NCI-H2171 (cell line): ENCODE results near the gene GOLGA3.
A peak's percentile ranks its signal among the peaks of the same experiment; 100 is the strongest.

ENCODE experiments used
- DNase-seq: peaks from one replicate; lab custom pipeline; 2025; lab: John Stamatoyannopoulos, UW

Gene GOLGA3

DNA sequence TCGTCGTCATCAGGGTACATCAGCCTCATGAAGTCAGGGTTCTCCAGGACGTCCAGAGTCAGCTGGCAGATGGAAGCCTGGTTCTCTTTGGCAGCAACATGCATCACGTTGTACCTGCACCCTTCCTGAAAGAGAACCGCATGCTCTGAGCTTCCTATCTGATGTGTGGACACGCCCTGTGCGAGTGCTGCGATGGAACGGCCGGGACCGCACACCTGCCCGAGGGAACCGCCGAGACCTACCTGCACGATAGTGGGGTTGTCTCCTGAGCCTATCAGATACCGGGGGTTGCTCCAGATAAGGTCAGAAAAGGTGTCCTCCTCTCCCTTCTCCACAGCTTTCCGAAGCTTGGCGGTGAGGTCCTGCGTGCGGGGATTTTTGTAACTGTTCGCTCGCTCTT is 80.8 kb downstream of the GOLGA3 start:
- no peak for DNase-seq

DNA sequence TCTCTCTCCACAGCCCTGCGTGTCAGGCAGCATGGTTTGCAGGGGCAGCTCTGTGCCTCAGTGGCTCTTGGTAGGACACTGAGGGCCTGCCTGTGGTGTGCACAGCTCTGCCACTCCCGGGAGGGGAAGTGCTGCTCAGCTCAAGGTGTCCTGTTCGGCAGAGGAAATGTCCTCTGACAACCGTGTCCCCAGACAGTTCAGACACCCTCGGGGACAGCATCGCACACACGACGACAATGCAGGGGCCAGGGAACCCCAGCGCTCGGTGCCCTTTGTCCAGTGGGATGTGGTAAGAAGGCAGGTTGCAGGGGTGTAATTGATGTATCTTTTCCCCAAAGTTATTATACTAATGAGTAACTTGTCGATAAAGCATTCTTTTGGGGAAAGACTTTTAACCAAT is 81.3 kb downstream of the GOLGA3 start:
- DNase-seq: no peak

DNA sequence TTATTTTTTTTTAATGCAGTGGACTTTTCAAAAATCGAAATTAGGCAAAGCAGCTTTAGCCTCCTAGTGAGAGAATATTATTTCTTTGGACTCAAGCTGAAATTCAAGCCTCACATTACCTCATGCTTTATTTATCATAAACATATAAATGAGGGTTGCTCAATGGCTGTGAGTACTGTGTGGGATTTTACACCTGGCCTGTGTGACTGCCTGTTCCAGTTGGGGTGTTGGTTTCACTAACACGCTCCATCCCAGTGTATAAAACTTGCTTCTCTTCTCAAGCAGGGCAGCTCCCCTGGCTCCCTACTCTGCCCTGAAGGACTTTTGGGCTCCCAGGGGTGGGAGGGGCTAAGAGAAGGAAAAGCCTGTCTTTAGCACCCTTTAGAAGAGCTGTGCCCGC is 82.1 kb downstream of the GOLGA3 start:
- no peak for DNase-seq

DNA sequence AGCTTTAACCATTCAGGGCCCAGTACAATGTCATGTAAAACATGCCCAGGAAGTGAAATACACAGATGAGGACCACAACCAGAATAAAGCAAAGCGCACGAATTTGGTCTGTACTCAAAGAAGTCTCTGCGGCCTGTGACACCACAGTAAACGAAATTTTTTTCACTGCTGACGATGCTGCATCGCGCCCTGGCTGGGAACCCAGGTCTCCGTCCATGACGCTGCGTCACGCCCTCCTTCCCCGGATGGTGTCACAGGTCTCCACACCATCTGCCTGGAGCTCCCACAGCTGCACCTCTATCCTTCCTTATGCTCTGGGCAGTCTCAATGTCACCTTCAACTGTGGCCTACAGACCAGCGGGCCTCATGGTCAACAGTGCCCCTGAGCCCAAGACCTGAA is 84.8 kb downstream of the GOLGA3 start:
- DNase-seq: no peak

DNA sequence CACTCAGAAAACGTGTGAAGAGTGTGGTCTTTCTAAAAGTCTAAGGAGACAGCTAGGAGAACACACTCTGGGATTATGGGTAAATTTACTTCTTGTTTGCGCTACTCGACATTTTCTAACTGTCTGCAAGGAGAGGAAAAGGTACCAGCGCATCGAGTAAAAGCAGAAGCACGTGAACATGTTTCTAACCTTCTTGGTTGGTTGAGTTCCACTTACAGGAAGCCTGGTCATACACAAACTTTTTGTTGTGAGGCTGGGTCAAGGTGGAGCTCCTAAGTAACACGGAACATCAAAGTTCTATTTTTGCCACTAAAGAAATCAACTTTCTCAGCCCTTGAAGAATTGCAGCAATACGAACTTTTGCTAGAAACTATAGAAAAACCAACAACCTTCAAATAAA is 87.0 kb downstream of the GOLGA3 start:
- no peak for DNase-seq

DNA sequence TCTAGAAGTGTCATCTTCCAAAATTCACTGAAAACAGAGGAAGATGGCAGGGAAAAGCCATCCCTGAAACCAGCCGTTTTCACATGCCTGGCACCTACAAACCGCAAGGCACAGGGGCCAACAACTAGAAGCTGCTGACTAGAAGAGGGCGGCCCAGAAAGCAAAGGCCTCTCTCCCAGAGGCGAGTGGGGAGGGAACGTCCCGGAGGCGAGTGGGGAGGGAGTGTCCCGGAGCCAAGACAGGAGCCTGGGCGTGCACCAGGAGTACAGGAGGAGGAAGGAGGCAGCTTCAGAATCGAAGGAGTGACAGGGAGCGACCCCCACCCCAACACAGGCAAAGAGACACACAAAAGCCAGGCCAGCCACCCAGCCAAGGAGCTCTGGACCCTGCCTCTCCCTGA is 88.0 kb downstream of the GOLGA3 start:
- DNase-seq: no peak

DNA sequence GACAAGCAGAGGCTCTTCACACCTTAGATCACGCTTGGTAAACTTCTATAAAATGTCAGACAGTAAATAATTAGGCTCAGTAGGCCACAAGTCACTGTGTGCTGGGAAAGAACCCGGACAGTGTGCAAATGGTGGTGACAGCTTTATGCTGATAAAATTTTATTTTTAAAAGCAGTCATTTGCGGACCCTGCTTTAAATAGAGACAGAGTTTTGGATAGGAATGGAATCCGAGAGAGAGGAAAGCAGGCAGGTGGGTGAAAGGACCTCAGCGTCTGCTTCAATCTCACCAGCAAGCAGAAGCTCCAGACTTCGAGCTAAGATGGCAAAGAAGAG is 88.4 kb downstream of the GOLGA3 start:
- DNase-seq: no peak

DNA sequence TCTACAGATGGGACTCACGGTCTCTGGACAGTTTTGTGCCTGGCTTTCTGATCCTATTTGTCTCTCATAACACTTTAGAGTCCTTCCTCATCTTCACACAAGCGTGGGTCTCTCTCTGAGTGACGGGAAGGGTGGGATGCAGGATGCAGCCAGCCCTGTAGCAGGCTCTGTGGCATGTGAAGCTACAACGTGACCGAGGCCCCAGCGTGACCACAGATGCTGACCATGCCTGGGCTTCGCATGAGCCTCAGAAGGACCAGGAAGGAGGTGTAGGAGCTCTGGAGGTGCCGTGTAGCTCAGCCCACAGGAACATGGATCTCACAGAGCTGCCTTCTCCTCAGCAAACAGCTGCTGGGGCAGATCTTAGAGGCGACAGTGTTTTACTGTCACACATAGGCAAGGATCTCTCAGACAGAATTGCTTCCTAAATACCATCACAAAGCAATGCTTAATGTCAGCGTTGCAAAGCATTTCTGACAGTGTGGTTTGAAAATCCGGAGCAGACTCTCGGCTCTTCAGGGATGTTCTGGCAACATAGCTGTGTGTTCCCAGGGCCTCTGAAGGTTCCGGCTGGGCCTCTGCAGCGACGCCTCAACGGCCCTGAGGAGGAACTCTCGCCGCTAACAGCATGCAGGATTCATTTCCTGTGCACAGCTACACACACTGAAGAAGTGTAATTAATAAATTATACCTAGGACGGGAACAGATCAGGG is 88.9 kb downstream of the GOLGA3 start:
- DNase-seq: no peak

DNA sequence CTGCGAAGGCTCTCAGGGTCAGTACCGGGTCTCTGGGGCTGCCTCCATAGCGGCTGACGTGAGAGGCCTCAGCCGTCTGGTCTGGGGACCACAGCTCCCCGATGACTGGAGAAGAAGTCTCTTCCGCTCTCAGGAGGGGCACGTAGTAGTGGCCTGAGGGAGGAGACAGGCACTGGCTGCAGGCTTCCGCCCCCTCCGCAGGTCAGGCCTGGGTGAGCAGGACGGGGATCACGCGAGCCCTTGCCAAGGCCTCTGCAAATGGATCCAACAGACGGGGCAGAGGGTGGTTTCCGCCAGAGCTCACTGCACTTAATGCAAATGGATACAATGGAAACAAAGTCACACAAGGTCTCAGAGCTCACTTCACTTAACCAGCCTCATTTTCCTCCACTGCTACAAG is 91.8 kb downstream of the GOLGA3 start:
- DNase-seq: no peak

DNA sequence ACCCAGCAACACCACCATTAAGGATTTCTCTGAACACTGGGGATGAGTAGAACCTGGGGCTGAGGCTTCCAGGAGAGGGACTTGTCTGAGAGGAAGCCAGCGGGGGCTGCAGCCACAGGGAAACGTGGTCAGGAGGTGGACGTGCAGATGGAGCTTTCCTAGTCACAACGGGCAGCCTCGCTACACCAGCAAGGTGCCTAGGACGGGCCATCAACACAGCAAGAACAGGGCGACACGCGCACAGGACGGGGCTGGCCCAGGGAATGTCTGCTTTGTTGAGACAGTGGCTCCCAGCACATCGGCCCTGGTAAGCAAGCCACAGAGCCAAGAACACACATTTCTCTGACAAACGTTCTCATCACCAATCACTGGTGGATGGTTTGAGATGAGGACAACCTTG is 92.3 kb downstream of the GOLGA3 start:
- DNase-seq: no peak

DNA sequence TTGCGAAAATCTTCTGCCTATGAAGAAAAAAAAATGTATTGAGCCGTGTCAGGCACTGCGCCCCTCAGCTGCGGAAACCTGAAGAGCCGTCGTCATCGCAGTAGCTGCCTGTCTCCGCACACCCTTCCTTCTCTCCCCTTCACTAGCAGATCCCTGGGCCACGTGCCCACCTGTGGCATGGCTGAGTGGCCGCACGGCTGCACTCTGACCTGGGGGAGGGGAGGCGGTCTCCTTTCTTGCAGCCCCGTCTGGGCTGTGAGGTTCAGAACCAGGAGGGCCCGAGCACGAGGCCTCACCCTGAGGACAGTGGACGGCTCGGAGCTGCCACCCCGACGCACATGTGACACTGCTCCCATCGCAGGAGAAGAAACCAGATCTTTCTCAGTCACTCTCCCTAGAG is 93.2 kb downstream of the GOLGA3 start:
- no peak for DNase-seq

DNA sequence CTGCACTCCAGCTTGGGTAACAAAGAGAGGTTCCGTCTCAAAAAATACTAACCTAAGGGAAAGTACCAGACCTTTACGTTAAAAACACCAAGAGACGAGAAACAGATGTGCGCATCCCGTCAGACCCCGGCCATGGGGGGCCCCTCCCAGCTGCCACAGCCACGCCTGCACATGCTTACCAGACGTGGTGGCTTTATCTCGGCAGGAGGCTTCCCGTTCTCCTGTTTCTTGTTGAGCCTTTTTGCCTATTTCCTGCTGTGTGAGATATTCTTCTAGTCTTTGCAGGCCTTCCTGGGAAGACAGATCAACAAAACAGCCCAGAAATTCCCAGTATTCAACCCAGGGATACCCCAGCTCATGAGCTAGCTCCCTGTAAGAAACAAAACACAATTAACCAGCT is 94.5 kb downstream of the GOLGA3 start:
- no peak for DNase-seq

DNA sequence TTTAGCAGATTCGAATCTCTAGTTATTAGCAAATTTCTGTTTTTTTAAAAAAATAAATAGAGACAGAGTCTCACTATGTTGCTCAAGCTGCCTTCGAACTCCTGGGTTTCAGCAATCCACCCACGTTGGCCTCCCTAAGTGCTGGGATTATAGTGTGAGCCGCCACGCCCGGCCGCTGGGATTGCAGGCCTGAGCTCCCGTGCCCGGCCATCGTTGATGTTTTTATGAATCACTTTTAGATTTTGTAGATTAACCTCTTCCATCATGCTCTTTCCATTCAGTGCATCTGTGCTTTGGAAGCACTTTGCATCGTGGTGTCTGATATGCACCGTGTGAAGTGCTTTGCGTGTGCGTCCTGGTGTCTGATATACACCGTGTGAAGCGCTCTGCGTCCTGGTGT is 97.1 kb downstream of the GOLGA3 start:
- no peak for DNase-seq

DNA sequence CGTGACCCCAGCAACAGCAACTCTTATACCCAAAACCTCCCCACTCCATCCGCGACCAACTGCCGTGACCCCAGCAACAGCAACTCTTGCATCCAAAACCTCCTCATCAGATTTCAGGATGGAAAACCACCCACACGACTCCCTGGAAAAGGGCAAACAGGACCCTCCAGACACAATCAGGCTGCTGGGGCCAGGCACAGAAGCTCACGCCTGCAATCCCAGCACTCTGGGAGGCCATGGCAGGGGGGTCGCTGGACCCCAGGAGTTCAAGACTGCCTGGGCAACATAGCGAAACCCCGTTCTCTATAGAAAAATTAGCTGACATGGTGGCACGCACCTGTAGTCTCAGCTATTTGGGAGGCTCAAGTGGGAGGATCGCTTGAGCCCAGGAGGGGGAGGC is 98.3 kb downstream of the GOLGA3 start:
- no peak for DNase-seq

DNA sequence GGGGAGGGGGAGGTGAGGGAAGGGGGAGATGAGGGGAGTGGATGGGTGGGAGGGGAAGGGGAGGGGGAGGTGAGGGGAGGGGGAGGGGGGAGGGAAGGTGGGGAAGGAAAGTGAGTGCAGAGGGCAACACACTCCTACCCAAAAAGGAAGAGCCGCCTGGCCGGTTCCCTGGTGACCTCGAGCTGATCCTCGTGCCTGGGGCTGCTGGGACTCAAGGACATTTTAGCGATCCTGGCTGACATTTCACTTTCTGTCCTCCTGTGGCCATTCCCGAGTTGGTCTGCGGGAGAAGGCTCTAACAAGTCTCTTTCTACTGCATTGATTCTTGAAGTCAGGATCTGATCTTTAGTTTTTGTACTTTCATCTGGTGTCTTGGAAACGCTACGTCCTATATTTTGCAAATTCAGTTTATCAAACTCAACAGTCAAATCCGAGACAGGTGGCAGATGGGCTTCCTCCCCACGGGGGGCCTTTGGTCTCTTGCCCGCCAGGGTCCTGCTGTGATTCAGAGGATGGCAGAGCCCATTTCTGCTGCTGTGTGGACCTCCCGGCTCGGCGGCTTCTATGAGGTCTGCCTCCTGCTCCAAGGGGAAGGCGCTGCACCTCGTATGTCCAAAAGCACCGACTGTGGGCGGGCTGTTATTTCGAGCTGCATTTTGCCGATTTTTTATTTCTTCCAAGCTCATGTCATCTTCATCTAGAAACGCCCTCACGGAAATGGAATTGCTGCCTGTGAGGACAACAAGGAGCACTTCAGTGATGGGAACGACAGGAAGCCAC is 98.9 kb downstream of the GOLGA3 start:
- DNase-seq: peak; percentile 31

DNA sequence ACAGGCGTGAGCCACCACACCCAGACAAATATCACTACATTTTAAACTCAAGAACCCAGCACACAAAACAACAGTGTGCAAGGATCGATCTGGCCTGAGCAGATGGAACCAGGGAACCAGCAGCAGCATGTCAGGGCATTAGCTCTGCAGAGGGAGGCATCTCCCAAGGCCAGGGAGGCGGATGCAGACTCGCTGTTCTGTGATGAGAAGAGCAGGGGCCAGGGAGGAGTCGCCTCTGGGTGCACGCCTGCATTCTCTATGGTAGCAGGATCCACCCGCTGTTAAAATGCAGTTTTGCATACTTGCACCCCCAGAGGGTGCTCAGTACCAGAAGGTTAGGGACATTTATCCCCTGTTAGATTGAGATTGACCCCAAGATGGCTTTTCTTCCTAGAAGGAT is 100.2 kb downstream of the GOLGA3 start:
- no peak for DNase-seq

DNA sequence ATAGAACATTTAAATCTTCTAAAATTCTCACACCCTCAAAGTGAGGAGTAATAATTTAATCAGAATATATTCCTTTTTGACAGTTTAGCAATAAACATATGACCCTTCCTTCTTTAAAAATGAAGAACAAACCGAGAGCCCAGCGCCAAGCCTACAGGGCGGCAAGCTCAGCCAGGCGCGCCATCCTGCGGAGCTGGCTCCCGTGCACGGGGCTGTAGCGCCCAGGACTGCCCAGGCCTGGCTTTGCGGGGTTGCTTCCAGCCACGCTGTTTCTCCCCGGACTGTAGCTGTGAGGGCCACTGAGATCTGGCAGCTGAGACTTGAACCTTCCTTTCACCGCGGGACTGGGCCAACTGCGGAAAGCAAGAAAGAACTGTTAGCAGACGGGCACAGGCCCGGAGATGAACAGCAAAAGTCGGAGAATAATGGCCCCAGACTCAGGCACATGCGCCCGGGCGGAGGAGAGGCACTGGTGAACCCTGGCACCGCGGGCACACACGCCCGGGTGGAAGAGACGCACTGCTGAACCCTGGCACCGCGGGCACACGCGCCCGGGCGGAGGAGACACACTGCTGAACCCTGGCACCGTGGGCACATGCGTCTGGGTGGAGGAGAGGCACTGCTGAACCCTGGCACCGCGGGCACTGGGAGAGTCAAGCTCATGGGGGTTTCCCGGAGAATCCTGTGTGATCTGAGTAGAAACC is 101.4 kb downstream of the GOLGA3 start:
- DNase-seq: no peak

DNA sequence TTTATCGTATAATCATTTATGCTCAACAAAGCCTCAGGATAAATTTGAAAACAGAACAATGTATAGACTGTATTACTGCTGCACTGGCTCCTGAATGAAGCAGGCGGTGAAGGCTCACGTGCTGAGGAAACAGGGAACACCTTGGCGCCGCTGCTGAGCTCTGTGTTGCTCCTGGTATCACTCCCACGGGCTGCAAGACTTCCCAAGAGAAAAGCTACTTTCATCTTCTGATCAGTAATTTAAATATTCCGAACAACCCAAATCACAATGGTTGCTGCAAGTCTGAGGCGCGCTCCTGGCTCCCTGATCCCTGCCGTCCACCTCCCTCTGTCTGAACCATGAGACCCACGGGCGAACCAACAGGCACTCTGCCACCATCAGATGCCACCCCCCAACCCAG is 102.3 kb downstream of the GOLGA3 start:
- DNase-seq: no peak

DNA sequence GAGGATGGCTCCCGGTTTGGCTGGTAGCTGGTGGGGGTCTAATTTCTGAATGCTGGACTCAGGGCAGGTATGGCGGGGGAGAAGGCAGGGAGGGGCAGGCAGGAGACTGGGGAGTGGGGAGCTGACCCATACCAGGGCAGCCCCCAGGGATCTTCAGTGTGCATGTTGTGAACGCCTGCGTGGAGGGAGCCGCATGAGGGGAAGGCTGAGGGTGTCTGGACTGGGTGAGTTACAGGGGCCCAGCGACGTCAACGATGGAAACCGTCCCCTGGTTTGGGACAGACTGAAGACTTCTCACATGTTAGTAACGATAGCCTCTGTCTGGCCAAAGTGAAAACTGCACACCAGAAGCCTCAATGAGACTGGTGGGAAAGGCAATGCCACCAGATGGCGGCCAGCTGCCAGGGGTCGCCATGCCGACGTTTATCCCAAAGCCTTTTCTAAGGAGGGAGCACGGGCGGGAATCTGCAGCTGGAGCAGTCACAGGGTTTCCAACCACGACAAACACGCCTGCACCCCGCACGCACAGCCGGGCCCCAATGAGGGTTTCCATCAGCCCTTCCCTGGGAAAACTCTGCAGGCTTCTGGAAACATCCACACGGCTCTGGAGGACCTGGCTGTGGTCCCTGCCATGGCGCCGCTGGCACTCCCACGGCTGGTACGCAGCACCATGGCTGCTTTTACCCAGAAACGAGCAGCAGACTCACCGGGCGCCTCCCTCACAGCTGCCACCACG is 104.0 kb downstream of the GOLGA3 start:
- DNase-seq: no peak

DNA sequence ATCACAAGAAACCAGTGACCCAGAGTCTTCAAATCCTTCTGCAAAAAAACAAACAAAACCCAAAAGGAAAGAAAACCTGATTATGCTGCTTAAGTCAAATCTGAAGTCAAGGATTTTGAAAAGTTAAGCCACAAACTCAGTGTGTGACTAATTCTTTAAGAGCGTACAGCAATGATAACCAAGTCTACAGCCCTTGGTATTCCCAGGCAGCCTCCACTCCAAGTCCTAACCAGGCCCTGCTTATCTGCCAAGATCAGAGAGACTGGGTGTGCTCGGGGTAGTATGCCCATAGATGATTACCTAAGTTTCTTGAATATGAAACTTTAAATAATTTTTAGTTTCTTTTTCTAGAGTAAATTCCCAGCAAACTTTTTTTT is 104.9 kb downstream of the GOLGA3 start:
- no peak for DNase-seq

DNA sequence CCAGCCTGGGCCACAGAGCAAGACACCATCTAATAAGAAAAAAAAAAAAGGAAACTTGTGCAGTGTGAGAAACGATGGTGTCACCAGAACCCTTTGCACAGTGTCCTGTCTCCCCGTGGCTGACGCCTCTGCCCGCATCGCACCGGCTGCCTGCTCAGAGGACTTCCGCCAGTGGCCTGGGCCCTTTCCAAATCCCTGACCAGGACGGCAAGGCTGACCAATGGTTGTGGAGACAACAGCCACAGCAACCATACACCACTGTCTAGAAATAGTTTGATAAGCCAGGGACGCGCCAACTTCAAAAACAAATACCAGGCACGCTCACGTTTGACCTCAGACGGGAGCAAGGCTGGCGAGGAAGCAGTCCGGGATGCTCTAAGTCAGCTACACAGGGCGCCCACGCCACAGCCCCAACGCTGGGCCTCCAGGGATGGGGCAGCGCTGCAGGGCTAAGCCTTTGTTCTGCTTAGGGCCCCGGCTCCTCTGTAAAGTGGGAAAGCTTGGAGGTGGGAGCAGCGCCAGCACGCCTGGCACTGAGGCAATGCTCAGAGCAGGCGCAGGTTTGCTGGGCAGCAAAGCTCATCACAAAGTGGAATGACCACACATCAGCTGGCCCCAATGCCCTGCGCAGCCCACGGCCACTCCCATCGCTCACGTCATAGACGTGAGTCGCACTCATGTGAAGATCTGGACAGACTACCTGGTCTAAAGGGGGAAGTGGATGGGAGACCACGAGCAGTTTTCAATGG is 105.5 kb downstream of the GOLGA3 start:
- no peak for DNase-seq
